GM06990 (cell line): Measurements from ENCODE around the gene HLA-DRB1.
"Not testable (repeated sequence)": the region's sequence is repeated elsewhere in the genome, so short reads cannot be mapped to it uniquely, and the experiment has no call there.

ENCODE experiments used
- DNase-seq: peaks from one replicate; pipeline ENCODE4 v3.0.0-alpha.2; 2011; ENCODE audit not compliant: insufficient read length; ENCODE audit errors: extremely low read depth
- H3K27me3 ChIP-seq: replicated peaks from 2 replicates; pipeline ENCODE4 v1.6.0; 2011; ENCODE audit warnings: low read length; ENCODE audit not compliant: control insufficient read depth, insufficient read depth
- H3K36me3 ChIP-seq: 2 replicates; pipeline ENCODE4 v1.5.1; 2011; ENCODE audit warnings: low read length; ENCODE audit not compliant: control insufficient read depth, insufficient read depth
- H3K4me3 ChIP-seq: replicated peaks from 2 replicates; pipeline ENCODE4 v1.5.1; 2011; ENCODE audit warnings: low read depth, mild to moderate bottlenecking, control low read depth, low read length
- CTCF ChIP-seq: IDR thresholded peaks from 2 replicates; pipeline ENCODE4 v1.5.1; 2011; ENCODE audit warnings: low read length, control low read depth, mild to moderate bottlenecking, inconsistent platforms; ENCODE audit not compliant: insufficient read depth, poor library complexity, severe bottlenecking

Gene HLA-DRB1

DNA sequence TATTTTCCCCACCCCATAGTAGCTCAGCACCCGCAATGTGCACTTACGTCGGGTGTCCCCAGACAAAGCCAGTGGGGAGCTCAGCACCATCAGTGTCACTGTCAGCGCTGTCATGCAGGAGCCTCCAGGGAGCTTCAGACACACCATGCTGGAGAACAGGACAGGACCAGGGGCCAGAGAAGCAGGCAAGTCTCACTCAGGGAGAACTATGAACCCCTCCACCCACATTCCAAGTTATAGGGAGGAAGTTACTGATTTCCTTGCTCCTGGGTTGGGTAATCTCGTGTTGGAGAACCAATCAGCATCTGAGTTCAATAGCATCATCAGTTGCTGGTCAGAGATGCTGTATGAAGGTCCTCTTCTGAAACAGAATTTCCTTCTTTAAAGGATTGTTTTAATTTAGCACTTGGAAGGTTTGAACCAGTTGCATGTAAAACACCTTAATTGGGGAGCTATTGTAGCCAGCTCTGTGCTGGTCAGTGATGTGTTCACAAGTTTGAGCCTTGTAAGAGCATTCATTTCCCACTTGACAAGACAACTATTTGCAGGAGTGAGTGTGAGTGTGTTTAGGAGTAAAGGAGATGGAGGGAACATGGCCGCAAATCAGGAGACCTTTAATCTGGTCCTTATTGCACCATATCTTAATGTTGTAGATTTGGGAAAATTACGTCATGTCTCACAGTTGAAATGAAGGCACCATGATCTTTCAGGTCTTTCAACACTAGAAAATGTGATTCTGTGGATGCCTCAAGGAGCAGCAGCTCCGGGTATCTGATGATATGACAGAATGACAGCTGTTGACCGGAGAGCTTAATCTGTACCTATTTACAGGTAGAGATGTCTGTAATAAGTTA lies at the start of gene HLA-DRB1:
TSS of gene HLA-DRB1 (minus strand) at position 253 of the 854 bp plus-strand sequence. CDS start at position 147, 106 bp downstream.
- H3K36me3 ChIP-seq = no peaks in the 10 kb centered on the region
- TF ChIP-seq CTCF = no peak
- peak; percentile 77 for DNase-seq
- H3K4me3 ChIP-seq = peak within 1 kb of the TSS; percentile 55
- no peaks in the 10 kb centered on the region for H3K27me3 ChIP-seq

DNA sequence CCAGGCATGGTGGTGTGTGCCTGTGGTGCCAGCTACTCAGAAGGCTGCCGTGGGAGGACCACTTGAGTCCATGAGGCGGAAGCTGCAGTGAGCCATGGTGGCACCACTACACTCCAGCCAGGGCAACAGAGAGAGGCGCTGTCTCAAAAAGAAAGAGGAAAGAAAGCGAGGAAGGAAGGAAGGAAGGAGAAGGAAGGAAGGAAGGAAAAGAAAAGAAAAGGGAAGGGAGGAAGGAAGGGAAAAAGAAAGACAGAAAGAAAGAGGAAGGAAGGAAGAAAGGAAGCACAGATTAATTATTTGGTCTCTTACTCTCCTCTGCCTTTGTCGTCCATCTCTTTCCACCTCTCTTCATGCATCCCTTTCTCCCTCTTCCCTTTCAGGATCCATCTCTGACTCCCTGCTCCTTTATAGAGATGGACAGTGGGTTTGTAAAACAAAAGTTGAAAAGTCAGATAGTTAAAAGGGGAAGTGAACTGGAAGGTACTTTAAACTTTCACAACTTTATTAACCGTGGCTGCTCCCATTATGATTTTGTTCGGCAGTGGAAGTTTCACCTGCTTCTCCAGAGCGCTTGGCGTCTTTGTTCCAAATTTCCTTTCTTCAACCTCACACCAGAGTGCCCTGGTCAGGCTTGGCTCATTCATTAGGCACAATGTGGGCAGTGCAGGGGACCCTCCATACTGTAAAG lies 49.0 kb upstream of the HLA-DRB1 start:
- no peak for DNase-seq
- Histone ChIP-seq H3K36me3 (peaks cover 2% of the 10 kb centered on the region; the same call in 1 of the 2 replicates), H3K27me3 (no peaks in the 10 kb centered on the region), H3K4me3 (peak overlapping the region; percentile 64)
- TF ChIP-seq CTCF = no peak

GRCh38 chr6:32637883-32638282 lies 48.2 kb upstream of the HLA-DRB1 start:
- H3K4me3 ChIP-seq = peak overlapping the region; percentile 64
- no peak for TF ChIP-seq CTCF
- no peaks in the 10 kb centered on the region for H3K27me3 ChIP-seq
- H3K36me3 ChIP-seq = peaks cover 2% of the 10 kb centered on the region; the same call in 1 of the 2 replicates
- no peak for DNase-seq

- Histone ChIP-seq H3K36me3 (peaks cover under 1% of the 10 kb centered on the region; the same call in 1 of the 2 replicates), H3K27me3 (no peaks in the 10 kb centered on the region), H3K4me3 (peak within 1 kb of the TSS; percentile 64)
- DNase-seq = peak; percentile 68
- no peak for TF ChIP-seq CTCF
Measured at GRCh38 chr6:32637219-32637880, 47.7 kb upstream of the HLA-DRB1 start, which contains the start of gene HLA-DQA1. TSS of gene HLA-DQA1 (plus strand) at chr6:32637406. CDS start at chr6:32637459, 53 bp downstream.

GRCh38 chr6:32635526-32636123 lies 46.0 kb upstream of the HLA-DRB1 start:
- DNase-seq = no peak
- Histone ChIP-seq H3K4me3 (peak overlapping the region; percentile 1), H3K36me3 (no peaks in the 10 kb centered on the region; the same call in 1 of the 2 replicates), H3K27me3 (no peaks in the 10 kb centered on the region)
- no peak for TF ChIP-seq CTCF

DNA sequence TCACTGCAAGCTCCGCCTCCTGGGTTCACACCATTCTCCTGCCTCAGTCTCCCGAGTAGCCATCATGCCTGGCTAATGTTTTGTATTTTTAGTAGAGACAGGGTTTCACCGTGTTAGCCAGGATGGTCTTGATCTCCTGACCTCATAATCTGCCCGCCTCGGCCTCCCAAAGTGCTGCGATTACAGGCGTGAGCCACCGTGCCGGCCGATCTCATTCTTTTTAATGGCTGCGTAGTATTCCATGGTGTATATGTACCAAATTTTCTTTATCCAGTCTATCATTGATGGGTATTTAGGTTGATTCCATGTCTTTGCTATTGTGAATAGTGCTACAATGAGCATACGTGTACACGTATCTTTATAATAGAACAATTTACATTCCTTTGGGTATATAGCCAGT lies 40.1 kb upstream of the HLA-DRB1 start:
- not testable (repeated sequence) for H3K36me3 ChIP-seq, H3K4me3 ChIP-seq, DNase-seq, H3K27me3 ChIP-seq
